H1 (cell line): Measurements from ENCODE around the gene SMURF2. TPM values are rescaled to one million over a fixed set of nuclear protein-coding genes. Genes with fewer than 3 reads are reported as not detected.

Experiments used
- CTCF ChIA-PET: fragments of 300-600 bp; sonication (Branson Sonifier 250); formaldehyde crosslinking; loops from one replicate; lab custom pipeline; 2021; ENCODE audit not compliant: partially characterized antibody; lab: Charles Lee
- POLR2A ChIA-PET: fragments of 300-600 bp; sonication (Branson Sonifier 250); formaldehyde crosslinking; loops from one replicate; lab custom pipeline; 2021; ENCODE audit warnings: inconsistent platforms; ENCODE audit not compliant: partially characterized antibody; lab: Charles Lee
- DNase-seq, 2 experiments: peaks; one replicate each; pipeline versions ENCODE4 v3.0.0 to v3.0.0-alpha.2; 2010 to 2022; ENCODE audit warnings: low spot score in 2 of 2, low read depth in 1 of 2, mixed read lengths in 1 of 2
- FAIRE-seq: peaks from 2 replicates; lab custom pipeline; 2011; peaks lifted over from hg19 to GRCh38; lab: Jason Lieb, UNC
- H2AFZ ChIP-seq: 2 replicates; pipeline ENCODE4 v1.8.1; 2012; ENCODE audit warnings: low read length, inconsistent platforms
- H2AK5ac ChIP-seq: 2 replicates; pipeline ENCODE4 v1.6.1; 2013; ENCODE audit warnings: low read depth, low read length
- H2BK120ac ChIP-seq: replicated peaks from 2 replicates; pipeline ENCODE3; 2013; ENCODE audit warnings: low read depth, low read length, inconsistent platforms
- H2BK12ac ChIP-seq: 2 replicates; pipeline ENCODE4 v1.6.1; 2013; ENCODE audit warnings: low read depth, low read length
- H2BK15ac ChIP-seq: 2 replicates; pipeline ENCODE4 v1.6.1; 2013; ENCODE audit warnings: low read length
- H2BK20ac ChIP-seq: 2 replicates; pipeline ENCODE4 v1.6.1; 2013; ENCODE audit warnings: low read length
- H2BK5ac ChIP-seq: 2 replicates; pipeline ENCODE4 v1.6.1; 2013; ENCODE audit warnings: low read depth, low read length
- H3K14ac ChIP-seq: 2 replicates; pipeline ENCODE4 v1.6.1; 2013; ENCODE audit warnings: inconsistent platforms; ENCODE audit not compliant: insufficient read length
- H3K18ac ChIP-seq: 2 replicates; pipeline ENCODE4 v1.6.1; 2013; ENCODE audit warnings: low read length; ENCODE audit errors: extremely low read depth
- H3K23ac ChIP-seq: 2 replicates; pipeline ENCODE4 v1.6.1; 2013; ENCODE audit warnings: inconsistent platforms; ENCODE audit not compliant: insufficient read length
- H3K23me2 ChIP-seq: 2 replicates; pipeline ENCODE4 v1.6.1; 2013; ENCODE audit warnings: low read depth, low read length
- H3K27ac ChIP-seq: 2 replicates; pipeline ENCODE4 v1.6.1; 2011; ENCODE audit warnings: low read depth, low read length, inconsistent platforms
- H3K27me3 ChIP-seq, 4 experiments: replicated peaks in 1 of 4; 1 replicate in 1 of 4; 2 replicates in 3 of 4; pipeline versions ENCODE4 v1.6.1 to v1.8.1; 2011 to 2013; ENCODE audit warnings: low read length in 3 of 4, mild to moderate bottlenecking in 3 of 4, inconsistent platforms in 2 of 4, mixed read lengths in 2 of 4, moderate library complexity in 1 of 4; ENCODE audit not compliant: control insufficient read depth in 3 of 4, insufficient read depth in 3 of 4; ENCODE audit errors: extremely low read depth in 1 of 4
- H3K36me3 ChIP-seq, 4 experiments: 2 replicates each; pipeline versions ENCODE4 v1.6.1 to v1.8.1; 2011 to 2013; ENCODE audit warnings: mild to moderate bottlenecking in 4 of 4, low read length in 3 of 4, moderate library complexity in 2 of 4, control low read depth in 1 of 4, inconsistent platforms in 1 of 4; ENCODE audit not compliant: insufficient read depth in 4 of 4, control insufficient read depth in 2 of 4
- H3K4ac ChIP-seq: replicated peaks from 2 replicates; pipeline ENCODE3; 2013; ENCODE audit warnings: low read length, low read depth, mixed read lengths, inconsistent platforms; ENCODE audit not compliant: insufficient read length
- H3K4me1 ChIP-seq, 4 experiments: replicated peaks in 1 of 4; 1 replicate in 1 of 4; 2 replicates in 3 of 4; pipeline versions ENCODE4 v1.6.1 to v1.8.1; 2011 to 2013; ENCODE audit warnings: low read length in 3 of 4, inconsistent platforms in 2 of 4, mixed read lengths in 1 of 4; ENCODE audit not compliant: insufficient read depth in 4 of 4, control insufficient read depth in 3 of 4
- H3K4me2 ChIP-seq, 2 experiments: 2 replicates each; pipeline versions ENCODE4 v1.6.1 to v1.8.1; 2011 to 2013; ENCODE audit warnings: low read depth in 2 of 2, low read length in 2 of 2, control low read depth in 1 of 2, inconsistent platforms in 1 of 2, mild to moderate bottlenecking in 1 of 2; ENCODE audit not compliant: insufficient read depth in 1 of 2
- H3K4me3 ChIP-seq, 4 experiments: fragments of 200-600, 300-600 bp in 1 of 4; sonication (generic), shearing (Covaris generic), sonication (Bioruptor Twin) in 1 of 4; 2 replicates each; pipeline versions ENCODE4 v1.5.1 to v1.8.1; 2011 to 2016; ENCODE audit warnings: low read length in 4 of 4, low read depth in 3 of 4, control low read depth in 2 of 4, inconsistent platforms in 2 of 4, mild to moderate bottlenecking in 2 of 4, mixed read lengths in 1 of 4, moderate library complexity in 1 of 4; ENCODE audit not compliant: insufficient read depth in 2 of 4; ENCODE audit errors: extremely low read depth in 1 of 4
- H3K56ac ChIP-seq: replicated peaks from 2 replicates; pipeline ENCODE3; 2013; ENCODE audit warnings: low read depth, mild to moderate bottlenecking, mixed read lengths, low read length, inconsistent platforms; ENCODE audit not compliant: insufficient read length
- H3K79me1 ChIP-seq: 2 replicates; pipeline ENCODE4 v1.6.1; 2013; ENCODE audit warnings: low read depth, low read length, control low read depth
- H3K79me2 ChIP-seq, 2 experiments: 2 replicates each; pipeline versions ENCODE4 v1.6.1 to v1.8.1; 2012 to 2013; ENCODE audit warnings: low read length in 2 of 2, mild to moderate bottlenecking in 2 of 2, inconsistent platforms in 1 of 2; ENCODE audit not compliant: insufficient read depth in 2 of 2, control insufficient read depth in 1 of 2
- H3K9ac ChIP-seq, 4 experiments: replicated peaks in 1 of 4; 1 replicate in 1 of 4; 2 replicates in 3 of 4; pipeline versions ENCODE4 v1.6.1 to v1.8.1; 2011 to 2013; ENCODE audit warnings: low read depth in 3 of 4, low read length in 3 of 4, control low read depth in 2 of 4, mild to moderate bottlenecking in 2 of 4, moderate library complexity in 2 of 4, inconsistent platforms in 1 of 4; ENCODE audit errors: extremely low read depth in 1 of 4
- H3K9me3 ChIP-seq, 2 experiments: 2 replicates each; pipeline versions ENCODE4 v1.6.1 to v1.8.1; 2012 to 2013; ENCODE audit warnings: mild to moderate bottlenecking in 2 of 2, moderate library complexity in 2 of 2, control low read depth in 1 of 2, inconsistent platforms in 1 of 2, low read depth in 1 of 2, low read length in 1 of 2, mixed read lengths in 1 of 2; ENCODE audit not compliant: insufficient read depth in 2 of 2
- H4K20me1 ChIP-seq, 2 experiments: replicated peaks in 1 of 2; 2 replicates each; pipeline versions ENCODE3 to v1.8.1; 2011 to 2013; ENCODE audit warnings: inconsistent platforms in 2 of 2, low read length in 2 of 2, mild to moderate bottlenecking in 1 of 2; ENCODE audit not compliant: insufficient read depth in 2 of 2, control insufficient read depth in 1 of 2
- H4K5ac ChIP-seq: 2 replicates; pipeline ENCODE4 v1.6.1; 2013; ENCODE audit warnings: low read length, low read depth, mixed read lengths, inconsistent platforms; ENCODE audit not compliant: insufficient read length
- H4K8ac ChIP-seq: 2 replicates; pipeline ENCODE4 v1.8.0; 2013; ENCODE audit warnings: mild to moderate bottlenecking, moderate library complexity, low read length, inconsistent platforms; ENCODE audit not compliant: insufficient read depth; ENCODE audit errors: extremely low read depth
- H4K91ac ChIP-seq: replicated peaks from 2 replicates; pipeline ENCODE3; 2013; ENCODE audit warnings: low read length, mixed read lengths, inconsistent platforms; ENCODE audit not compliant: insufficient read length
- ASH2L ChIP-seq: fragments of 200-600, 300-600 bp; sonication (generic); IDR thresholded peaks from one replicate; pipeline ENCODE4 v1.7.1; 2017; ENCODE audit warnings: low read length
- BRCA1 ChIP-seq: IDR thresholded peaks from 2 replicates; pipeline ENCODE4 v1.6.1; 2012; ENCODE audit warnings: low read depth, low read length, improper control_type of control experiment
- CBX5 ChIP-seq: fragments of 300-800, 300-1000 bp; sonication (generic); IDR thresholded peaks from 2 replicates; pipeline ENCODE4 v1.7.1; 2016; ENCODE audit warnings: antibody characterized with exemption, low read length, low read depth
- CBX8 ChIP-seq: fragments of 300-800, 300-1000 bp; sonication (generic); IDR thresholded peaks from 2 replicates; pipeline ENCODE4 v1.7.1; 2016; ENCODE audit warnings: low read depth, low read length, borderline replicate concordance
- JUND ChIP-seq: IDR thresholded peaks from 2 replicates; pipeline ENCODE4 v1.6.1; 2011; ENCODE audit warnings: mild to moderate bottlenecking, improper control_type of control experiment, low read length
- MAFK ChIP-seq: IDR thresholded peaks from 2 replicates; pipeline ENCODE4 v1.6.1; 2012; ENCODE audit warnings: low read depth, mild to moderate bottlenecking, improper control_type of control experiment, low read length
- MAX ChIP-seq: IDR thresholded peaks from 2 replicates; pipeline ENCODE4 v1.6.1; 2012; ENCODE audit warnings: inconsistent platforms
- NANOG ChIP-seq: IDR thresholded peaks from 2 replicates; pipeline ENCODE4 v1.6.1; 2011; ENCODE audit warnings: low read length, low read depth, mild to moderate bottlenecking, inconsistent platforms; ENCODE audit not compliant: insufficient read depth, poor library complexity, severe bottlenecking
- NRF1 ChIP-seq: IDR thresholded peaks from 2 replicates; pipeline ENCODE4 v1.6.1; 2011; ENCODE audit warnings: mild to moderate bottlenecking, low read depth, low read length, improper control_type of control experiment
- PHF8 ChIP-seq: fragments of 200-600 bp; sonication (generic); conservative IDR thresholded peaks from 2 replicates; pipeline ENCODE4 v1.7.1; 2012; ENCODE audit warnings: low read depth, mild to moderate bottlenecking, inconsistent platforms, low read length, moderate library complexity
- SIN3A ChIP-seq, 2 experiments: IDR thresholded peaks in 1 of 2; conservative IDR thresholded peaks in 1 of 2; 2 replicates each; pipeline ENCODE4 v1.6.1; 2011 to 2012; ENCODE audit warnings: low read length in 2 of 2, improper control_type of control experiment in 1 of 2, low read depth in 1 of 2, mild to moderate bottlenecking in 1 of 2
- SIRT6 ChIP-seq: IDR thresholded peaks from one replicate; pipeline ENCODE4 v1.7.1; 2012; ENCODE audit warnings: low read length, inconsistent platforms
- SP1 ChIP-seq: IDR thresholded peaks from 2 replicates; pipeline ENCODE4 v1.6.1; 2011; ENCODE audit warnings: low read depth, low read length
- TEAD4 ChIP-seq: IDR thresholded peaks from 2 replicates; pipeline ENCODE4 v1.6.1; 2012; ENCODE audit warnings: low read depth, low read length, inconsistent platforms, mixed read lengths
- WGBS, 2 experiments: shearing (Covaris generic) in 1 of 2; methylation state at CpG; one replicate each; pipeline versions ENCODE4 v1.1.6 to v1.1.7; 2013 to 2015; ENCODE audit warnings: low lambda C conversion rate in 2 of 2, mixed read lengths in 2 of 2, inconsistent platforms in 1 of 2, low coverage in 1 of 2, missing lambda C conversion rate in 1 of 2; ENCODE audit not compliant: insufficient replicate concordance in 2 of 2, insufficient coverage in 1 of 2, insufficient read length in 1 of 2; ENCODE audit errors: extremely low coverage in 1 of 2, missing lambda C conversion rate in 1 of 2; 5-methylcytosine and 5-hydroxymethylcytosine counted together
- polyA plus RNA-seq, 7 experiments: library from polyadenylated mRNA; depleted of rRNA in 3 of 7; stranded (reverse) in 5 of 7; unstranded in 2 of 7; fragments of >200 nt in 5 of 7; fragments of 200-250 nt in 2 of 7; gene quantifications; 1 replicate in 5 of 7; 2 replicates in 1 of 7; 4 replicates in 1 of 7; pipeline versions ENCODE4 v1.2.1 to v1.2.3, GENCODE V29; 2011 to 2013; ENCODE audit warnings: missing spikeins in 2 of 7, mixed read lengths in 2 of 7
- total RNA-seq: library from RNA; stranded (reverse); fragmentation: NEBNext Ultra II Directional; extraction: Animal tissue kit (Norgen Biotek cat#: 25700); gene quantifications from 2 replicates; pipeline ENCODE4 v1.2.1, GENCODE V29; 2021

Gene SMURF2
- total and polyA plus RNA-seq, 2 of the 8 experiments (the other 6 are each of a cell fraction or from before 2014, with no cell fraction given), result 7.2 to 29.2 TPM

GRCh38 chr17:64599187-64599676, 62.9 kb downstream of the SMURF2 start:
- CTCF ChIA-PET, result interaction anchor here (0.6 kb wide), 1 partner anchor 748 kb away, joined by 3 read pairs; no protein-coding TSS in a partner anchor
- Histone ChIP-seq H3K18ac (no peak overlapping the region), H4K91ac (no peak overlapping the region), H2BK12ac (no peak overlapping the region), H3K56ac (no peak overlapping the region), H3K79me2 (peaks cover 0 to 6% of the 10 kb centered on the region in 2 experiments; a peak in 2 of 4 replicates), H3K79me1 (no peaks in the 10 kb centered on the region), H3K14ac (no peak overlapping the region), H3K27ac (no peak overlapping the region), H3K9me3 (no peaks in the 10 kb centered on the region), H3K4me1 (no peaks in the 10 kb centered on the region), H2BK5ac (no peak overlapping the region), H3K9ac (no peak overlapping the region), H4K8ac (no peak overlapping the region), H2BK15ac (no peak overlapping the region), H3K36me3 (peaks cover 0 to 4% (median 0%) of the 10 kb centered on the region in 4 experiments; a peak in 2 of 8 replicates), H3K23me2 (no peaks in the 10 kb centered on the region), H3K27me3 (no peaks in the 10 kb centered on the region), H3K23ac (no peak overlapping the region), H3K4ac (no peak overlapping the region), H4K20me1 (peaks cover 0 to 2% of the 10 kb centered on the region in 2 experiments), H2BK120ac (no peak overlapping the region), H2BK20ac (no peak overlapping the region), H2AFZ (no peak overlapping the region), H4K5ac (no peak overlapping the region), H2AK5ac (no peak overlapping the region), H3K4me2 (no peak overlapping the region), H3K4me3 (no peak overlapping the region)
- DNase-seq (no peak), FAIRE-seq (no peak)
- TF ChIP-seq NRF1 (no peak), NANOG (no peak), MAFK (no peak), SIRT6 (no peak), ASH2L (no peak), TEAD4 (no peak), SP1 (no peak), BRCA1 (no peak), PHF8 (no peak), CBX5 (no peak), MAX (no peak), CBX8 (no peak), JUND (no peak), SIN3A (conservative IDR thresholded peaks at IDR 0.05 in 1 of 2, IDR thresholded peaks at IDR 0.05 in 1 of 2; ENCODE audit: low read depth in 1 of 2, low read length in 2 of 2) (no peak)
- POLR2A ChIA-PET, result interaction anchor here (2.8 kb wide), 1 partner anchor 94 kb away, joined by 13 read pairs; the partner anchor contains the start of genes CEP95 and DDX5
- WGBS, 2 experiments, result 90% methylated on average over 10 of the region's 10 CpGs; no CpG with 5 or more reads in 1 of the 2 experiments
